H1 (cell line): ENCODE measurements around the gene ASXL1. TPM values are rescaled to one million over a fixed set of nuclear protein-coding genes. Genes with fewer than 3 reads are reported as not detected.

Experiments used
- CTCF ChIA-PET: fragments of 300-600 bp; sonication (Branson Sonifier 250); formaldehyde crosslinking; loops from one replicate; lab custom pipeline; 2021; ENCODE audit not compliant: partially characterized antibody; lab: Charles Lee
- POLR2A ChIA-PET: fragments of 300-600 bp; sonication (Branson Sonifier 250); formaldehyde crosslinking; loops from one replicate; lab custom pipeline; 2021; ENCODE audit warnings: inconsistent platforms; ENCODE audit not compliant: partially characterized antibody; lab: Charles Lee
- DNase-seq, 2 experiments: peaks; one replicate each; pipeline versions ENCODE4 v3.0.0 to v3.0.0-alpha.2; 2010 to 2022; ENCODE audit warnings: low spot score in 2 of 2, low read depth in 1 of 2, mixed read lengths in 1 of 2
- FAIRE-seq: peaks from 2 replicates; lab custom pipeline; 2011; peaks lifted over from hg19 to GRCh38; lab: Jason Lieb, UNC
- H2AFZ ChIP-seq: 2 replicates; pipeline ENCODE4 v1.8.1; 2012; ENCODE audit warnings: low read length, inconsistent platforms
- H2AK5ac ChIP-seq: 2 replicates; pipeline ENCODE4 v1.6.1; 2013; ENCODE audit warnings: low read depth, low read length
- H2BK120ac ChIP-seq: replicated peaks from 2 replicates; pipeline ENCODE3; 2013; ENCODE audit warnings: low read depth, low read length, inconsistent platforms
- H2BK12ac ChIP-seq: 2 replicates; pipeline ENCODE4 v1.6.1; 2013; ENCODE audit warnings: low read depth, low read length
- H2BK15ac ChIP-seq: 2 replicates; pipeline ENCODE4 v1.6.1; 2013; ENCODE audit warnings: low read length
- H2BK20ac ChIP-seq: 2 replicates; pipeline ENCODE4 v1.6.1; 2013; ENCODE audit warnings: low read length
- H2BK5ac ChIP-seq: 2 replicates; pipeline ENCODE4 v1.6.1; 2013; ENCODE audit warnings: low read depth, low read length
- H3K14ac ChIP-seq: 2 replicates; pipeline ENCODE4 v1.6.1; 2013; ENCODE audit warnings: inconsistent platforms; ENCODE audit not compliant: insufficient read length
- H3K18ac ChIP-seq: 2 replicates; pipeline ENCODE4 v1.6.1; 2013; ENCODE audit warnings: low read length; ENCODE audit errors: extremely low read depth
- H3K23ac ChIP-seq: 2 replicates; pipeline ENCODE4 v1.6.1; 2013; ENCODE audit warnings: inconsistent platforms; ENCODE audit not compliant: insufficient read length
- H3K23me2 ChIP-seq: 2 replicates; pipeline ENCODE4 v1.6.1; 2013; ENCODE audit warnings: low read depth, low read length
- H3K27ac ChIP-seq: 2 replicates; pipeline ENCODE4 v1.6.1; 2011; ENCODE audit warnings: low read depth, low read length, inconsistent platforms
- H3K27me3 ChIP-seq, 4 experiments: replicated peaks in 1 of 4; 1 replicate in 1 of 4; 2 replicates in 3 of 4; pipeline versions ENCODE4 v1.6.1 to v1.8.1; 2011 to 2013; ENCODE audit warnings: low read length in 3 of 4, mild to moderate bottlenecking in 3 of 4, inconsistent platforms in 2 of 4, mixed read lengths in 2 of 4, moderate library complexity in 1 of 4; ENCODE audit not compliant: control insufficient read depth in 3 of 4, insufficient read depth in 3 of 4; ENCODE audit errors: extremely low read depth in 1 of 4
- H3K36me3 ChIP-seq, 4 experiments: 2 replicates each; pipeline versions ENCODE4 v1.6.1 to v1.8.1; 2011 to 2013; ENCODE audit warnings: mild to moderate bottlenecking in 4 of 4, low read length in 3 of 4, moderate library complexity in 2 of 4, control low read depth in 1 of 4, inconsistent platforms in 1 of 4; ENCODE audit not compliant: insufficient read depth in 4 of 4, control insufficient read depth in 2 of 4
- H3K4ac ChIP-seq: replicated peaks from 2 replicates; pipeline ENCODE3; 2013; ENCODE audit warnings: low read length, low read depth, mixed read lengths, inconsistent platforms; ENCODE audit not compliant: insufficient read length
- H3K4me1 ChIP-seq, 4 experiments: replicated peaks in 1 of 4; 1 replicate in 1 of 4; 2 replicates in 3 of 4; pipeline versions ENCODE4 v1.6.1 to v1.8.1; 2011 to 2013; ENCODE audit warnings: low read length in 3 of 4, inconsistent platforms in 2 of 4, mixed read lengths in 1 of 4; ENCODE audit not compliant: insufficient read depth in 4 of 4, control insufficient read depth in 3 of 4
- H3K4me2 ChIP-seq, 2 experiments: 2 replicates each; pipeline versions ENCODE4 v1.6.1 to v1.8.1; 2011 to 2013; ENCODE audit warnings: low read depth in 2 of 2, low read length in 2 of 2, control low read depth in 1 of 2, inconsistent platforms in 1 of 2, mild to moderate bottlenecking in 1 of 2; ENCODE audit not compliant: insufficient read depth in 1 of 2
- H3K4me3 ChIP-seq, 4 experiments: fragments of 200-600, 300-600 bp in 1 of 4; sonication (generic), shearing (Covaris generic), sonication (Bioruptor Twin) in 1 of 4; 2 replicates each; pipeline versions ENCODE4 v1.5.1 to v1.8.1; 2011 to 2016; ENCODE audit warnings: low read length in 4 of 4, low read depth in 3 of 4, control low read depth in 2 of 4, inconsistent platforms in 2 of 4, mild to moderate bottlenecking in 2 of 4, mixed read lengths in 1 of 4, moderate library complexity in 1 of 4; ENCODE audit not compliant: insufficient read depth in 2 of 4; ENCODE audit errors: extremely low read depth in 1 of 4
- H3K56ac ChIP-seq: replicated peaks from 2 replicates; pipeline ENCODE3; 2013; ENCODE audit warnings: low read depth, mild to moderate bottlenecking, mixed read lengths, low read length, inconsistent platforms; ENCODE audit not compliant: insufficient read length
- H3K79me1 ChIP-seq: 2 replicates; pipeline ENCODE4 v1.6.1; 2013; ENCODE audit warnings: low read depth, low read length, control low read depth
- H3K79me2 ChIP-seq, 2 experiments: 2 replicates each; pipeline versions ENCODE4 v1.6.1 to v1.8.1; 2012 to 2013; ENCODE audit warnings: low read length in 2 of 2, mild to moderate bottlenecking in 2 of 2, inconsistent platforms in 1 of 2; ENCODE audit not compliant: insufficient read depth in 2 of 2, control insufficient read depth in 1 of 2
- H3K9ac ChIP-seq, 4 experiments: replicated peaks in 1 of 4; 1 replicate in 1 of 4; 2 replicates in 3 of 4; pipeline versions ENCODE4 v1.6.1 to v1.8.1; 2011 to 2013; ENCODE audit warnings: low read depth in 3 of 4, low read length in 3 of 4, control low read depth in 2 of 4, mild to moderate bottlenecking in 2 of 4, moderate library complexity in 2 of 4, inconsistent platforms in 1 of 4; ENCODE audit errors: extremely low read depth in 1 of 4
- H3K9me3 ChIP-seq, 2 experiments: 2 replicates each; pipeline versions ENCODE4 v1.6.1 to v1.8.1; 2012 to 2013; ENCODE audit warnings: mild to moderate bottlenecking in 2 of 2, moderate library complexity in 2 of 2, control low read depth in 1 of 2, inconsistent platforms in 1 of 2, low read depth in 1 of 2, low read length in 1 of 2, mixed read lengths in 1 of 2; ENCODE audit not compliant: insufficient read depth in 2 of 2
- H4K20me1 ChIP-seq, 2 experiments: replicated peaks in 1 of 2; 2 replicates each; pipeline versions ENCODE3 to v1.8.1; 2011 to 2013; ENCODE audit warnings: inconsistent platforms in 2 of 2, low read length in 2 of 2, mild to moderate bottlenecking in 1 of 2; ENCODE audit not compliant: insufficient read depth in 2 of 2, control insufficient read depth in 1 of 2
- H4K5ac ChIP-seq: 2 replicates; pipeline ENCODE4 v1.6.1; 2013; ENCODE audit warnings: low read length, low read depth, mixed read lengths, inconsistent platforms; ENCODE audit not compliant: insufficient read length
- H4K8ac ChIP-seq: 2 replicates; pipeline ENCODE4 v1.8.0; 2013; ENCODE audit warnings: mild to moderate bottlenecking, moderate library complexity, low read length, inconsistent platforms; ENCODE audit not compliant: insufficient read depth; ENCODE audit errors: extremely low read depth
- H4K91ac ChIP-seq: replicated peaks from 2 replicates; pipeline ENCODE3; 2013; ENCODE audit warnings: low read length, mixed read lengths, inconsistent platforms; ENCODE audit not compliant: insufficient read length
- BACH1 ChIP-seq: IDR thresholded peaks from 2 replicates; pipeline ENCODE4 v1.6.1; 2012; ENCODE audit warnings: low read length, improper control_type of control experiment
- CHD2 ChIP-seq: IDR thresholded peaks from 2 replicates; pipeline ENCODE4 v1.6.1; 2012; ENCODE audit warnings: low read length, improper control_type of control experiment
- KDM4A ChIP-seq: IDR thresholded peaks from one replicate; pipeline ENCODE4 v1.7.1; 2012; ENCODE audit warnings: low read depth, mild to moderate bottlenecking, moderate library complexity, low read length, inconsistent platforms; ENCODE audit not compliant: severe bottlenecking
- KDM5A ChIP-seq: fragments of 200-600 bp; IDR thresholded peaks from 2 replicates; pipeline ENCODE4 v1.7.1; 2012; ENCODE audit warnings: mild to moderate bottlenecking, low read length, inconsistent platforms, mixed read lengths
- SAP30 ChIP-seq: fragments of 300-600 bp; sonication (generic); IDR thresholded peaks from 2 replicates; pipeline ENCODE4 v1.7.1; 2012; ENCODE audit warnings: low read length, moderate library complexity, mild to moderate bottlenecking, inconsistent platforms; ENCODE audit not compliant: insufficient read depth, insufficient replicate concordance
- SIX5 ChIP-seq: IDR thresholded peaks from 2 replicates; pipeline ENCODE4 v1.6.1; 2011; ENCODE audit warnings: mild to moderate bottlenecking, low read depth, low read length
- SP4 ChIP-seq: IDR thresholded peaks from 2 replicates; pipeline ENCODE4 v1.6.1; 2012; ENCODE audit warnings: low read length, inconsistent platforms
- WGBS, 2 experiments: shearing (Covaris generic) in 1 of 2; methylation state at CpG; one replicate each; pipeline versions ENCODE4 v1.1.6 to v1.1.7; 2013 to 2015; ENCODE audit warnings: low lambda C conversion rate in 2 of 2, mixed read lengths in 2 of 2, inconsistent platforms in 1 of 2, low coverage in 1 of 2, missing lambda C conversion rate in 1 of 2; ENCODE audit not compliant: insufficient replicate concordance in 2 of 2, insufficient coverage in 1 of 2, insufficient read length in 1 of 2; ENCODE audit errors: extremely low coverage in 1 of 2, missing lambda C conversion rate in 1 of 2; 5-methylcytosine and 5-hydroxymethylcytosine counted together
- polyA plus RNA-seq, 7 experiments: library from polyadenylated mRNA; depleted of rRNA in 3 of 7; stranded (reverse) in 5 of 7; unstranded in 2 of 7; fragments of >200 nt in 5 of 7; fragments of 200-250 nt in 2 of 7; gene quantifications; 1 replicate in 5 of 7; 2 replicates in 1 of 7; 4 replicates in 1 of 7; pipeline versions ENCODE4 v1.2.1 to v1.2.3, GENCODE V29; 2011 to 2013; ENCODE audit warnings: missing spikeins in 2 of 7, mixed read lengths in 2 of 7
- total RNA-seq: library from RNA; stranded (reverse); fragmentation: NEBNext Ultra II Directional; extraction: Animal tissue kit (Norgen Biotek cat#: 25700); gene quantifications from 2 replicates; pipeline ENCODE4 v1.2.1, GENCODE V29; 2021
- TF ChIP-seq, protein P1 (sequence below): IDR thresholded peaks from 2 replicates; pipeline ENCODE4 v1.6.1; 2012; ENCODE audit warnings: low read length, inconsistent platforms

ASXL1 gene
- total and polyA plus RNA-seq, 2 of the 8 experiments (the other 6 are each of a cell fraction or from before 2014, with no cell fraction given), result 10.6 to 26.5 TPM

DNA sequence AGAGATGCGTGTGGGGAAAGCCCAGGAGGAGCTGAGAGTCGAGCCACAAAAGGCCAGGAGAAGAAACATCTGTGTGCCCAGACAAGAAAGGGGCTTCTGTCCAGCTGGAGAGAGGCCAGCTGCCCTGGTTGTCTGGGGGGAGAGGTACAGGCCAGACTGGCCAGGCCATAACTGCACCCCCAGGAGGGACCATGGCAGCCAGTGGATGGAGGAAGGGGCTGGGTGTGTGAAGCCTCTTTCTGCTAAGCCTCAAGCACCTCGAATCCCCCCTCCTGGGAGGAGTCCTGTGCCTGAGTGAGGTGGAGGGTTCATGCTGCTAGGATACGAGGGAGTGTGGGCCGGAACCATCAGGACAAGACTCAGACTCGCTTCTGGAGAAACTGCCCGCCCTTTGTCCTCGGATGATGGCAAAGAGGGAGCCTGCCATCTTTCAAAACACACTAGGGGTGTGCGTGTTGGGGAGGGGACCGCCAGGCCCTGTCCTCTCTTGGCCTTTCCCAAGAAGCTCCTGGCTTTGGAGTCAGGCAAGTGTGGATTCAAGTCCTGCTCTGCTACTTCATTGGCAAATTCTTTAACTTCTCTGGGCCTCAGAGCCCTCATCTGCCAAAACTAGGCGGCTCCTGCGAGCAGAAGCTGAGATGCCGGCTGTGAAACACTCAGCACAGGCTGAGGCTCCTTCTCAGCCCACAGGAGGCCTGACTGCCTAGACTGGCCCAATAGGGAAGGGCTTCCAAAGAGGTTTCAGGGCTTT, 90.3 kb downstream of the ASXL1 start:
- no peak overlapping the region for H3K27ac ChIP-seq
- 93% methylated on average over 13 of the region's 13 CpGs; no CpG with 5 or more reads in 1 of the 2 experiments for WGBS, 2 experiments
- no peak overlapping the region for H2BK15ac ChIP-seq
- H2BK20ac ChIP-seq, result no peak overlapping the region
- peaks cover 0 to 3% (median 2%) of the 10 kb centered on the region in 4 experiments; a peak in 3 of 7 replicates for H3K4me1 ChIP-seq
- H3K9me3 ChIP-seq, result no peaks in the 10 kb centered on the region
- H2BK12ac ChIP-seq, result no peak overlapping the region
- CTCF ChIA-PET, result interaction anchor here (0.8 to 1.6 kb wide), 8 partner anchors 8 to 74 kb away, joined by 4 to 8 read pairs (median 4); no protein-coding TSS in a partner anchor
- no peak overlapping the region for H3K4me3 ChIP-seq
- no peaks in the 10 kb centered on the region for H3K79me2 ChIP-seq
- no peak overlapping the region for H3K4ac ChIP-seq
- H2AK5ac ChIP-seq, result no peak overlapping the region
- H4K5ac ChIP-seq, result no peak overlapping the region
- H3K36me3 ChIP-seq, result peaks cover 13 to 43% (median 30%) of the 10 kb centered on the region in 4 experiments; a peak in 7 of 8 replicates
- FAIRE-seq (no peak), DNase-seq (no peak)
- H2BK5ac ChIP-seq, result no peak overlapping the region
- no peak overlapping the region for H3K9ac ChIP-seq
- H2BK120ac ChIP-seq, result no peak overlapping the region
- no peak overlapping the region for H3K4me2 ChIP-seq
- peaks cover 2 to 9% of the 10 kb centered on the region in 2 experiments for H4K20me1 ChIP-seq
- H3K56ac ChIP-seq, result no peak overlapping the region
- H3K23me2 ChIP-seq, result no peaks in the 10 kb centered on the region
- POLR2A ChIA-PET, result no interaction called here
- H3K14ac ChIP-seq, result no peak overlapping the region
- H3K27me3 ChIP-seq, result no peaks in the 10 kb centered on the region
- no peak overlapping the region for H3K18ac ChIP-seq
- H4K8ac ChIP-seq, result no peak overlapping the region
- no peak overlapping the region for H3K23ac ChIP-seq
- no peaks in the 10 kb centered on the region for H3K79me1 ChIP-seq
- no peak overlapping the region for H4K91ac ChIP-seq
- no peak overlapping the region for H2AFZ ChIP-seq
- TF ChIP-seq KDM5A (no peak), BACH1 (no peak), SIX5 (no peak), CHD2 (no peak), SP4 (no peak), KDM4A (no peak), SAP30 (no peak)
- TF ChIP-seq, protein P1, sequence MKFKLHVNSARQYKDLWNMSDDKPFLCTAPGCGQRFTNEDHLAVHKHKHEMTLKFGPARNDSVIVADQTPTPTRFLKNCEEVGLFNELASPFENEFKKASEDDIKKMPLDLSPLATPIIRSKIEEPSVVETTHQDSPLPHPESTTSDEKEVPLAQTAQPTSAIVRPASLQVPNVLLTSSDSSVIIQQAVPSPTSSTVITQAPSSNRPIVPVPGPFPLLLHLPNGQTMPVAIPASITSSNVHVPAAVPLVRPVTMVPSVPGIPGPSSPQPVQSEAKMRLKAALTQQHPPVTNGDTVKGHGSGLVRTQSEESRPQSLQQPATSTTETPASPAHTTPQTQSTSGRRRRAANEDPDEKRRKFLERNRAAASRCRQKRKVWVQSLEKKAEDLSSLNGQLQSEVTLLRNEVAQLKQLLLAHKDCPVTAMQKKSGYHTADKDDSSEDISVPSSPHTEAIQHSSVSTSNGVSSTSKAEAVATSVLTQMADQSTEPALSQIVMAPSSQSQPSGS, result no peak
